Neuronal stem cell (in vitro differentiated cells): ENCODE measurements around the gene CIAO1.

ENCODE experiments used
- DNase-seq: peaks from one replicate; pipeline ENCODE4 v3.0.0-alpha.2; 2013; ENCODE audit warnings: low spot score
- H2AFZ ChIP-seq: one replicate; pipeline ENCODE4 v1.6.1; 2013; ENCODE audit warnings: mild to moderate bottlenecking, low read length, inconsistent platforms
- H2AK5ac ChIP-seq: 2 replicates; pipeline ENCODE4 v1.6.1; 2013; ENCODE audit warnings: low read depth, mild to moderate bottlenecking, inconsistent platforms, low read length, moderate library complexity, mixed read lengths
- H2BK120ac ChIP-seq: 2 replicates; pipeline ENCODE4 v1.6.1; 2013; ENCODE audit warnings: low read depth, mild to moderate bottlenecking, inconsistent platforms, low read length, moderate library complexity, mixed read lengths
- H2BK12ac ChIP-seq: one replicate; pipeline ENCODE4 v1.6.1; 2013; ENCODE audit warnings: low read length, inconsistent platforms
- H2BK15ac ChIP-seq: 2 replicates; pipeline ENCODE4 v1.6.1; 2013; ENCODE audit warnings: mild to moderate bottlenecking, low read length, inconsistent platforms, mixed read lengths
- H2BK5ac ChIP-seq: one replicate; pipeline ENCODE4 v1.6.1; 2013; ENCODE audit warnings: inconsistent platforms, mild to moderate bottlenecking, low read length, moderate library complexity
- H3K14ac ChIP-seq: one replicate; pipeline ENCODE4 v1.6.1; 2013; ENCODE audit warnings: low read length, inconsistent platforms
- H3K18ac ChIP-seq: 2 replicates; pipeline ENCODE4 v1.6.1; 2013; ENCODE audit warnings: low read length, inconsistent platforms
- H3K23ac ChIP-seq: 2 replicates; pipeline ENCODE4 v1.6.1; 2013; ENCODE audit warnings: low read depth, mild to moderate bottlenecking, mixed read lengths, low read length, inconsistent platforms; ENCODE audit not compliant: poor library complexity
- H3K27ac ChIP-seq: replicated peaks from 3 replicates; pipeline ENCODE4 v1.5.1; 2013; ENCODE audit warnings: low read length, inconsistent platforms
- H3K27me3 ChIP-seq, 3 experiments: 2 replicates each; pipeline ENCODE4 v1.6.1; 2013; ENCODE audit warnings: low read length in 3 of 3, mild to moderate bottlenecking in 2 of 3, inconsistent platforms in 1 of 3, low read depth in 1 of 3, mixed read lengths in 1 of 3, moderate library complexity in 1 of 3; ENCODE audit not compliant: control insufficient read depth in 3 of 3, insufficient read depth in 3 of 3
- H3K36me3 ChIP-seq, 2 donors: replicated peaks in 1 of 2; 2 replicates each; pipeline ENCODE4 v1.6.1; 2013; ENCODE audit warnings: low read length in 2 of 2; ENCODE audit not compliant: control insufficient read depth in 2 of 2, insufficient read depth in 2 of 2
- H3K4ac ChIP-seq: 2 replicates; pipeline ENCODE4 v1.6.1; 2013; ENCODE audit warnings: inconsistent platforms, mild to moderate bottlenecking, low read length, moderate library complexity
- H3K4me1 ChIP-seq, 2 donors: 1 replicate in 1 of 2; 2 replicates in 1 of 2; pipeline ENCODE4 v1.6.1; 2013; ENCODE audit warnings: low read length in 2 of 2, low read depth in 1 of 2; ENCODE audit not compliant: control insufficient read depth in 2 of 2, insufficient read depth in 1 of 2
- H3K4me2 ChIP-seq: one replicate; pipeline ENCODE4 v1.6.1; 2013; ENCODE audit warnings: mild to moderate bottlenecking, low read length, inconsistent platforms; ENCODE audit not compliant: insufficient read depth, poor library complexity, severe bottlenecking
- H3K4me3 ChIP-seq, 2 donors: 2 replicates each; pipeline ENCODE4 v1.5.1; 2013; ENCODE audit warnings: low read length in 2 of 2, mild to moderate bottlenecking in 2 of 2, inconsistent platforms in 1 of 2, moderate library complexity in 1 of 2
- H3K79me1 ChIP-seq: one replicate; pipeline ENCODE4 v1.6.1; 2013; ENCODE audit warnings: low read depth, mild to moderate bottlenecking, inconsistent platforms, low read length, moderate library complexity
- H3K9ac ChIP-seq: one replicate; pipeline ENCODE4 v1.6.1; 2013; ENCODE audit warnings: mild to moderate bottlenecking, low read depth, low read length, inconsistent platforms; ENCODE audit not compliant: poor library complexity
- H3K9me3 ChIP-seq, 2 donors: replicated peaks in 1 of 2; 2 replicates each; pipeline versions ENCODE3 to v1.6.1; 2013; ENCODE audit warnings: low read length in 2 of 2, mild to moderate bottlenecking in 2 of 2, inconsistent platforms in 1 of 2, low read depth in 1 of 2, mixed read lengths in 1 of 2, moderate library complexity in 1 of 2; ENCODE audit not compliant: control insufficient read depth in 2 of 2, insufficient read depth in 1 of 2
- H4K8ac ChIP-seq: one replicate; pipeline ENCODE4 v1.6.1; 2013; ENCODE audit warnings: low read depth, mild to moderate bottlenecking, inconsistent platforms, low read length, moderate library complexity
- H4K91ac ChIP-seq: one replicate; pipeline ENCODE4 v1.6.1; 2013; ENCODE audit warnings: low read length, low read depth, mild to moderate bottlenecking, inconsistent platforms; ENCODE audit not compliant: poor library complexity
- WGBS, 2 donors: extraction: QIAGEN DNeasy Blood & Tissue Kit; methylation state at CpG; one replicate each; pipeline ENCODE4 v1.1.7; 2013; ENCODE audit warnings: missing lambda C conversion rate in 2 of 2, mixed read lengths in 1 of 2; ENCODE audit not compliant: insufficient read length in 2 of 2, insufficient replicate concordance in 1 of 2; ENCODE audit errors: extremely low coverage in 2 of 2; 5-methylcytosine and 5-hydroxymethylcytosine counted together

Gene CIAO1

GRCh38 chr2:96318723-96319122 lies 52.7 kb downstream of the CIAO1 start:
- H3K27ac ChIP-seq, result no peak overlapping the region
- H3K14ac ChIP-seq, result no peak overlapping the region
- H3K79me1 ChIP-seq, result peaks cover 1% of the 10 kb centered on the region
- peaks cover 0 to 21% (median 0%) of the 10 kb centered on the region in 3 experiments for H3K27me3 ChIP-seq
- no peak overlapping the region for H2AFZ ChIP-seq
- no peak overlapping the region for H4K91ac ChIP-seq
- peaks cover 8 to 17% of the 10 kb centered on the region in 2 donors for H3K4me1 ChIP-seq
- H2BK12ac ChIP-seq, result no peak overlapping the region
- no peak overlapping the region for H2BK15ac ChIP-seq
- H3K36me3 ChIP-seq, result no peaks in the 10 kb centered on the region
- H3K4me2 ChIP-seq, result no peak overlapping the region
- H3K4ac ChIP-seq, result no peak overlapping the region
- no peak overlapping the region for H3K9ac ChIP-seq
- no peak for DNase-seq
- WGBS, 2 donors, result no CpG with 5 or more reads among the region's 4 CpGs
- H2AK5ac ChIP-seq, result no peak overlapping the region
- H3K4me3 ChIP-seq, result no peak overlapping the region
- no peak overlapping the region for H3K18ac ChIP-seq
- H2BK120ac ChIP-seq, result no peak overlapping the region
- peaks cover 0 to 2% of the 10 kb centered on the region in 2 donors for H3K9me3 ChIP-seq
- H4K8ac ChIP-seq, result no peak overlapping the region
- H3K23ac ChIP-seq, result no peak overlapping the region
- H2BK5ac ChIP-seq, result no peak overlapping the region

- WGBS, 2 donors, result no CpG with 5 or more reads among the region's 1 CpG
- no peak overlapping the region for H4K91ac ChIP-seq
- no peak overlapping the region for H3K14ac ChIP-seq
- no peak overlapping the region for H3K4me3 ChIP-seq
- no peak overlapping the region for H3K9ac ChIP-seq
- H2BK12ac ChIP-seq, result no peak overlapping the region
- no peak overlapping the region for H2BK120ac ChIP-seq
- H3K4me2 ChIP-seq, result no peak overlapping the region
- H4K8ac ChIP-seq, result no peak overlapping the region
- peaks cover 1% of the 10 kb centered on the region for H3K79me1 ChIP-seq
- no peak overlapping the region for H3K27ac ChIP-seq
- peaks cover 8 to 17% of the 10 kb centered on the region in 2 donors for H3K4me1 ChIP-seq
- H2AK5ac ChIP-seq, result no peak overlapping the region
- no peak for DNase-seq
- H3K4ac ChIP-seq, result no peak overlapping the region
- no peak overlapping the region for H2BK5ac ChIP-seq
- no peak overlapping the region for H3K23ac ChIP-seq
- H3K27me3 ChIP-seq, result peaks cover 0 to 23% (median 0%) of the 10 kb centered on the region in 3 experiments
- no peaks in the 10 kb centered on the region for H3K36me3 ChIP-seq
- peaks cover 0 to 2% of the 10 kb centered on the region in 2 donors for H3K9me3 ChIP-seq
- no peak overlapping the region for H2BK15ac ChIP-seq
- no peak overlapping the region for H3K18ac ChIP-seq
- no peak overlapping the region for H2AFZ ChIP-seq
Observed at GRCh38 chr2:96319396-96319795, 53.4 kb downstream of the CIAO1 start.

GRCh38 chr2:96320326-96320725 lies 54.3 kb downstream of the CIAO1 start:
- H3K9ac ChIP-seq, result no peak overlapping the region

GRCh38 chr2:96320728-96321622 lies 55.0 kb downstream of the CIAO1 start:
- H3K14ac ChIP-seq, result peak overlapping the region; percentile 14
- H2AK5ac ChIP-seq, result peak overlapping the region; percentile 15
- H4K8ac ChIP-seq, result no peak overlapping the region
- peak overlapping the region; percentile 99 for H3K4me2 ChIP-seq
- H2BK12ac ChIP-seq, result no peak overlapping the region
- H3K4me3 ChIP-seq, result peak overlapping the region; percentile 69 to 87
- no CpG with 5 or more reads among the region's 41 CpGs for WGBS, 2 donors
- peak overlapping the region; percentile 11 for H3K23ac ChIP-seq
- peak overlapping the region; percentile 96 for H3K18ac ChIP-seq
- peaks cover 7 to 12% of the 10 kb centered on the region in 2 donors for H3K4me1 ChIP-seq
- no peak overlapping the region for H3K4ac ChIP-seq
- H2BK120ac ChIP-seq, result peak overlapping the region; percentile 13
- peaks cover 1% of the 10 kb centered on the region for H3K79me1 ChIP-seq
- peak overlapping the region; percentile 45 for H2BK5ac ChIP-seq
- peak overlapping the region; percentile 80 for H3K9ac ChIP-seq
- peak overlapping the region; percentile 18 for H2BK15ac ChIP-seq
- DNase-seq, result peak; percentile 27
- peak overlapping the region; percentile 94 for H2AFZ ChIP-seq
- no peaks in the 10 kb centered on the region for H3K36me3 ChIP-seq
- H3K9me3 ChIP-seq, result no peaks in the 10 kb centered on the region
- H3K27ac ChIP-seq, result no peak overlapping the region
- peaks cover 0 to 34% (median 4%) of the 10 kb centered on the region in 3 experiments for H3K27me3 ChIP-seq
- H4K91ac ChIP-seq, result peak overlapping the region; percentile 57

More at GRCh38 chr2:96320326-96320725, 54.3 kb downstream of the CIAO1 start:
- Histone ChIP-seq H3K27ac (no peak overlapping the region), H4K8ac (no peak overlapping the region), H2BK15ac (no peak overlapping the region), H3K4me1 (peaks cover 11 to 13% of the 10 kb centered on the region in 2 donors), H3K79me1 (peaks cover 1% of the 10 kb centered on the region), H3K4me2 (no peak overlapping the region), H3K23ac (no peak overlapping the region), H3K18ac (no peak overlapping the region), H2AK5ac (no peak overlapping the region), H2BK120ac (no peak overlapping the region), H3K4ac (no peak overlapping the region), H3K27me3 (peaks cover 0 to 30% (median 0%) of the 10 kb centered on the region in 3 experiments), H3K14ac (no peak overlapping the region), H2BK5ac (no peak overlapping the region), H3K9me3 (no peaks in the 10 kb centered on the region), H2AFZ (no peak overlapping the region), H3K36me3 (no peaks in the 10 kb centered on the region), H3K4me3 (peak overlapping the region in 1 of 2 donors; percentile 69), H2BK12ac (no peak overlapping the region), H4K91ac (no peak overlapping the region)
- no peak for DNase-seq
- no CpG with 5 or more reads among the region's 3 CpGs for WGBS, 2 donors
